Activated CD8-positive, alpha-beta memory T cell treated with anti-CD3 and anti-CD28 coated beads, Interleukin-2, amount 50 U/mL, for 4 hours (primary cell): Measurements from ENCODE around the gene SLC25A20.
A peak's percentile ranks its signal among the peaks of the same experiment; 100 is the strongest.

Source experiments
- DNase-seq: peaks from one replicate; pipeline ENCODE4 v3.0.0-alpha.2; 2020

Gene SLC25A20

DNA sequence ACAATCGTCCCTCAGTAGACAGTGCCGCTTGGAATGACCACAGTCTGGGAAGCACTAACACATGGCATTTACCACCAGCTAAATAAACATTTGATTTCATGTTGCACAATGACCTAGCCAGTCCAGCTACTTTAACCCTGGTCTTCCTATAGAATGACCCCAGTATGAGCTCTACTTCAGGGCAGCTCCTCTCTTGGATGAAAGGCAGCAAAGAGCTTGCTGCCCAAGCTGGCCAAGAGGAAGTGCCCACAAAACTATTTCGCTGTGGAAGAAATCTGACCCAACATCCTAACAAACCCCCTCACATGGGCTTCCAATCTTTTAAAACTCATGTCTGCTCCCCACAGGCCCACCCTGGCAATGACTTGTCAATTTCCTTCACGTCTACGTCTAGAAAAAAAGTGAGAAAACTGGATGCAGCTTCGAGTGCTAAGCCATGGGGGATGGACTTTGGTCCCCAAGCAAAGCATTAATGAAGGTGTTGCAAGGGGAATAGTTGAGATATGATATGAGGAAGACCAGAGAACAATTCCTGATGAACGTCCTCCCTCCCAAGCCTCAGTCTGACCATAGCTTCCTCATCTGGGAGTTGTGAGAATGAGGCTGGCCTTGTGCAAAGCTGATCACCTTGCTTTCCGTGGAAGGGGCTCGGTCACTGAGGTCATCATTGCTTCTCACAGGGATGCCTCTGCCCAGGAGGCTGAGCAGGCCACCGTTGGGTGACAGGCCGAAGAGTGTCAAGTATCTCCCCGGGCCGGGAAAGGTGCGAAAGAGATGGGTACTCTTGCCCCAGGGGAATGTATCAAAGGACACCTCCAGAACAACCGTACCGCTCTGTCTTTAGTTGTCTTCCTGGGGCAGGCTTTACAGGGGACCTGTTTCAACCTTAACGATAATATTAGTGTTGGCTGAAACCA is 964 bp downstream of the SLC25A20 start:
- DNase-seq: no peak

DNA sequence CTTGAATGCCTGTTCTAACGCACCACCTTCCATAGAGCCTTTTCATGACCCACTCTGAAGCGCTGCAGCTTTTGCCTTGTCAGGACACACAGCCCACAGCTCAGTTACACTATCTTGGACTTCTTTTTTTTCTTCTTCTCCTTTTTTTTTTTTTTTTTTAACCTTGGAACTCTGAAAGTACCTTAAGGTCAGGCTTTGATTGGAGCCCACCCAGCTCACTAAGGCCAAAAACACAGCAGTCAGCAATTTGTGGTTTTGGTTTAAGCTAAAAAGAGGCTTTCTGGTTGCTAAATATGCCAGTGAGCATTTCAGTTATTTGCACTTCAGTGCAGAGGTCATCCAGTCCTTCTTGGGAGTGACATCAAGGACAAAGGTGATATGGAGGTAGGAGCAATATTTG is 1.7 kb downstream of the SLC25A20 start:
- DNase-seq: no peak

DNA sequence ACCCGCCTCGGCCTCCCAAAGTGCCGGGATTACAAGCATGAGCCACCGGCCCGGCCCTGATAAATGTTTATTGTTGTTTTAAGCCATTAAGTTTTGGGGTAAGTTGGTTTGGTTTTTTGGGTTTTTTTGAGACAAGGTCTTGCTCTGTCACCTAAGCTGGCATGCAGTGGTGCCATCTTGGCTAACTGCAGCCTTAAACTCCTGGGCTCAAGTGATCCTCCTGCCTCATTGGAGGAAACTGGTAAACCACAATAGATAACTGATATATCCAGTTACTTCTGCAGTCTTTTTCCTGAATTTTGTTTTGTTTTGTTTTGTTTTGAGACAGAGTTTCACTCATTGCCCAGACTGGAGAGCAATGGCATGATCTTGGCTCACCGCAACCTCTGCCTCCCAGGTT is 4.2 kb downstream of the SLC25A20 start:
- no peak for DNase-seq

DNA sequence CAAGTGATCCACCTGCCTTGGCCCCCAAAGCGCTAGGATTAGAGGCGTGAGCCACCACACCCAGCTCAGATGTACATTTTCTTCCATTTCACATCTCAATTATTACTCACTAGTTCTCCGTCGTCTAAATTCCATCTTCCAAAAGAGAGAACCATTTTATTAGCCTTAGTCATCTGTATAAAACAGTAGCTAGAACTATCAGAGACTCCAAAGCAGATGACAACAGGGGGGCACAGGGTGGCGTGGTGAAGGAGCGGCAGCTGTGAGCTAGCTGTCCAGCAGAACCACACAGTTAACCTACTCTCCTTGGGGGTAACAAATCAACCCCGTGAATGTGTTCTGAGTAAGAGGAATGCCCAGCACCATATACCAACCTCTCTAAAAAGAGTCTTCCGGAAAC is 7.1 kb downstream of the SLC25A20 start:
- DNase-seq: no peak

DNA sequence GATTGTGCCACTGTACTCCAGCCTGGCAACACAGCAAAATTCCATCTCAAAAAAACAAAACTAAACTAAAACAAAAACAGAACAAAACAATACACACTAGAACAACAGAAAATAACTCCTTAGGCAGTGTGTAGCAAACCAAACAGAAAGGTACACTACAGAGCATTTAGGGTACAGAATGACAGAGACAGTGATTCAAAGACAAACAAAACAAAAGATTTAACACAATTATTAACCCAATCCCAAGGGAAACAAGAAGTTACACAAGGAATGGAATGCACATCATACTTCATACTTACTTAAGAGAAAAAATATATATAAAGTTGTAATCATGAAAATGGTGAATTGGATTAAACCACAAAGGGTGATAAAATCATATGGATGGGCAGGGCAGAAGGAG is 12.9 kb downstream of the SLC25A20 start:
- no peak for DNase-seq

DNA sequence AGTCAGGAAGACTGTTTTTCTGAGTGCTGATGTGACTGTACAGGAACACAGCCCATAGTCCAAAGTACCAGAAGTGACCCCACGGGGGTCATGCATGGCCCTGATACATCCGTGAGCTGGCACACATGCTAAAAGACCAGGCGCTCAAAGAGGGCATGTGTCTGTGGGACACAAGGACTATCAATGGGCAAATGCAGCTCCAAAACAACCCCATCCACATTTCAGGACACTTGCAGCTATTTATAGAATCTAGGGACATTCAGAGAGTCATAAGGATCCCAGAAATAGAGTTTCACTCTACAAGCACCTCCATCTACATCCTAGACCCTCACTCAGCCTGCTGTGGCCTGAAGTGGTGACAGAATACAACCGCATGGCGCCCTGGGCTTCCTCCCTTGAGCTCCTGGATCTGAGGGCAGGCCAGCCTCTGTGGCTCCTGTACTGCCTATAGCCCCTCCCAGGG is 17.0 kb downstream of the SLC25A20 start:
- no peak for DNase-seq

DNA sequence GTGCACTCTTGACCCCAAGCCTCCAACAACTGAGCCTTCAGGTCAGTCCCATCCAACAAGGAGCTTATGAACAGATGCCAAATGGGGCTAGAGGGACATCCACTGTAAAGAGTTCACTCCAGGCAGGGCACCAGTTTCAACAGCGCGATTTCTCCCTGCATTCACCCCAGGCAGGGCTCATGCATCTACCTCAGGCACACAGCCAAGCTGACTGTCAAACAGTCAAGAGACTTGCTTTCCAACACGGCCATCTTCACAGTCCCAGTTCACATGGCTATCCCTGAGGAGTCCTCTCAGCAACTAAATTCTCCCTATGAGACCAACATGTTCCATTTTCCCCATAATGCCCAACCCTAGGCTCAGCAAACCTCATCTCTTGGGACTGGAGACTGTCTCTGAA is 17.7 kb downstream of the SLC25A20 start:
- DNase-seq: no peak

DNA sequence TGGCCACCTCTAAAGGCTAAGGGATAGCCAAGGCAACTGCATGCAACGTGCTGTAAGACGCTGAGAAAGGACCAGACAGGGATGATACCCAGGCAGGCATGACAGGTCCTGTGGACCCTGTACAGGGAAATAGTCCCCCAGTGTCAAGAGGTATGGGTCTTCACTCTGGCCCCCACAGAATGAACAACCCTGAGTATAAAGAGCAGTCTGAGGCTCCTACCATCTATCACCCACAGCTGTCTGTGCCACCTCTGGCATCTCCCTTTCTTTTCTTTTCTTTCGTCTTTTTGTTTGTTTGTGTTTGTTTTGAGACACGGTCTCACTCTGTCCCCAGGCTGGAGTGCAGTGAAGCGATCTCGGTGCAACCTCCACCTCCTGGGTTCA is 18.7 kb downstream of the SLC25A20 start:
- DNase-seq: no peak

DNA sequence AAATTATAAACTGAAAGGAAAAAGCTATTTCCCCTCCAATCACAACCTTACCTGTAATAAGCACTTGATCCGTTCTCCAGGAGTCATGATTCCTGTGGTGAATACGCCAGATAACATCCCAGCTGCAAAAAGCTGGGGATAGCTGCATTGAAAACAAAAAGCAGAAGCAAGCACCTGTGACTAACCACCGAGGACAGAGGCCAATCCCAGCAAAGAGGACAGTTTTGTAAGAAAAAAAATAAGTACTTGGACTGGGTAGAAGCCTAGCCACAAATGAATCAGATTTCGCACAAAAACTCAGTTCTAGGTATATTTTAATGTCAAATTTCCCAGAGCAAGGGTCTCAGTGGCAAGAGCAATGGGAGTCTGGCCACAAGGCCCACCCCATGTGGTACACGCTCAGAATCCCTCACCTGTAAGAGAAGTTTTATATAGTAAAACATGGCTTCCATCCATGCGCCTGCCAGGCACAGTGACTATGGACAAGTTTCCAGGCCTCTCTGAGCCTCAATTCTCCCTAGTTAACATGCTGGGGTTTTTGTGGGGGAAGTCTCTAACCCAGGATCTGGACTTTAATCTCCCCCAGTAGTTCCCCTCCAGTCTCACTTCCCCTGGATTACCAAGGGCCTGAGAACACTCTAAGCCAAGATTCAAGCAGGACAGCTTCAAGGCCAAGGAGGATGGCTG is 19.2 kb downstream of the SLC25A20 start:
- no peak for DNase-seq

DNA sequence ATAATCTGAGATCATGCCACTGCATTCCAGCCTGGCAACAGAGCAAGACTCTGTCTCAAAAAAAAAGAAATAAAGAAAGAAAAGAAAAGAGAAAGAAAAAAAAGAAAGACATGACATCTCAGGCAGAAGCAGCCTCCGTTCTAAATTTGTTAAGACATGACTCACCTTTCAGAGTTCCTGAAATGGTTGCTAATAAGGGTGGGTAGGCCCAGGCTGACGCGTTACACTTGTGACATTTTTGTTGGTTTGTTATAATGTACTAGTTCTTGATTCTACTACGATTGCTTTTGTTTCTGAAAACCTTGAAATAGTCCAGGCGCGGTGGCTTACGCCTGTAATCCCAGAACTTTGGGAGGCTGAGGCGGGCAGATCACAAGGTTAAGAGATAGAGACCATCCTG is 21.0 kb downstream of the SLC25A20 start:
- no peak for DNase-seq

DNA sequence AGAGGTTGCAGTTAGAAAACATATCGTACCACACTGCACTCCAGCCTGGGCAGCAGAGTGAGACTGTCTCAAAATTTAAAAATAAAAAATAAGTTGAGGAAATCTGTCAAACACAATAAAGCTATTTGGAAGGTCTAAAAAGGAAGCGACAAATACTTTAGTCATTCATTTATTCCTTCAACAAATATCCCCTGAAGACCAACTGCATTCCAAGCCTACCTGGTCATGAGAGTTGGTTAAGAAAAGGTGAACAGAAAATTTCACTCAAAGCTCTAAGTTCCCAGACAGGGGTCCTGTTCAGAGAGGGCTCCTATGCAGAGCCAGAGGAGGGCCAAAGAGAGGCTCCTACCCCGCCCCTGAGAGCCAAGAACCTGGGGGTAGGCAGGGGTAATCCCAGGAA is 35.6 kb downstream of the SLC25A20 start:
- no peak for DNase-seq

DNA sequence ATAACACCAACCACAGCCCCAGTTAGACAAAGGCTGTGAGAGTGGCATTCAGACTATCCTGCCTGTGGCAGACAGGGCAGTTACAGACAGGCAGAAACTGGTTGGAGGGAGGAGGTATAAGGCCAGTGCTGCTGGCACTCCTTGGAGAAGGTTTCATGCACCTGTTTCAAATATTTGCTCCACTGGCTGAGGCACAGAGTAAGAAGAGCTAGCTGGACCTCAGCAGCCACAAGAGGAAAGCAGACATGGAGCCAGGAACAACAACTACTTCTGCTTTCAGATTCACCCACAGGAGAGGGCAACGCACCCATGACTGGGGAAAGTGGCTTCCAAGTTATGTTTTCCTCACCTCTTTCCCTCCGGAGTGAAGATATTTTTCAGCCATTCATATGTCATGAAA is 39.5 kb downstream of the SLC25A20 start:
- no peak for DNase-seq

DNA sequence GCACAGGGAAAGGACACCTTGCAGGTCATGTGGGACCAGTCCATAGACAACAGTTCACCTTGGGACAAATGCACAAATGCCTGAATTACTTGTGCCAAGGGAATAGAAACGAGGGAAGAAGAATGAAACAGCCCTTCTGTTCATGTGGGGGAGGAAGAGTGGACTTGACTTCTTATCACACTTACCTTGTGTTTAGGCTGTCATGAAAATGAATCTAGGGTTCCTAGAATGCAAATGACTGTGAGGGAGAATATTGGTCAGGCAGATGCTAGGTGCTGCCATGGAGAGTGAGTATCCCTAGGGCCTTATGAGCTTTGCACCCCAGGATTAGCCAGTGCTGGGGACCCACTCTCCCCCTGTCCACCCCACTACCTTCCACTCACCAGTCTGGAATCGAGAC is 40.0 kb downstream of the SLC25A20 start:
- DNase-seq: no peak

DNA sequence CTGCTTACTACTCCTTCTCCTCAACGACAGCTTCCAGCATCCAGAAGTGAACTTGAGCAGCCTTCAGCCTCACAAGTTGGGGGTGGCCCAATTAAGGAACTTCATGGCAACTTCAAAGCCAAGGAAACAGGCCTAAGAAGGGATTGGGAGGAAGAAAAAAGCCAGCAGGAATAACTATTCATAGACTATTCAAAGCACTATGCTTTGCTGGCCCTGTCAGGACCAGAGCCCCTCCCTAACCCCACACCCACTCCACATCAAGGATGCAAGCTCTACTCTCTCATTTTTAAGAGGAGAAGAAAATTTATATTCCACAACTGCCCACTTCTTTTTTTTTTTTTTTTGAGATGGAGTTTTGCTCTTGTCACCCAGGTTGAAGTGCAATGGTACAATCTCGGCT is 41.0 kb downstream of the SLC25A20 start:
- DNase-seq: no peak

DNA sequence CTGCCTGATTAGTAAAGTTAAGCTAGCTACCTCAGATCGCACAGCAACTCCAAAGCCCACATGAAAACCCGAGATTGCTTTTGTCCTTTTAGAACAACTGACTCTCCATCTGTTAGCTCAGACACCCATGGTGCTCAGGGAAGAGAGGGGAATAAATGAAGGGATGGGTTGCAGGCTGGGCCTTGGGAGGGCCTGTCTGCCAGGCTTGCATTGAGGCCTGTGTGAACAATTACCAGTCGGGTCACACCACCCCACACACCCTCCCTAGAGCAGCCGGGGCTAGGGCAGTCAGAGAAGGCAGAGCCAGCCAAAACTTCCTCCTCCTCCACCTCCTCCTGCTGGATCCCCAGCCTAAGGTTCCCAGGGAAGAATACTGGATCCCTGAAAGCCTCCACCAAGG is 42.2 kb downstream of the SLC25A20 start:
- no peak for DNase-seq

DNA sequence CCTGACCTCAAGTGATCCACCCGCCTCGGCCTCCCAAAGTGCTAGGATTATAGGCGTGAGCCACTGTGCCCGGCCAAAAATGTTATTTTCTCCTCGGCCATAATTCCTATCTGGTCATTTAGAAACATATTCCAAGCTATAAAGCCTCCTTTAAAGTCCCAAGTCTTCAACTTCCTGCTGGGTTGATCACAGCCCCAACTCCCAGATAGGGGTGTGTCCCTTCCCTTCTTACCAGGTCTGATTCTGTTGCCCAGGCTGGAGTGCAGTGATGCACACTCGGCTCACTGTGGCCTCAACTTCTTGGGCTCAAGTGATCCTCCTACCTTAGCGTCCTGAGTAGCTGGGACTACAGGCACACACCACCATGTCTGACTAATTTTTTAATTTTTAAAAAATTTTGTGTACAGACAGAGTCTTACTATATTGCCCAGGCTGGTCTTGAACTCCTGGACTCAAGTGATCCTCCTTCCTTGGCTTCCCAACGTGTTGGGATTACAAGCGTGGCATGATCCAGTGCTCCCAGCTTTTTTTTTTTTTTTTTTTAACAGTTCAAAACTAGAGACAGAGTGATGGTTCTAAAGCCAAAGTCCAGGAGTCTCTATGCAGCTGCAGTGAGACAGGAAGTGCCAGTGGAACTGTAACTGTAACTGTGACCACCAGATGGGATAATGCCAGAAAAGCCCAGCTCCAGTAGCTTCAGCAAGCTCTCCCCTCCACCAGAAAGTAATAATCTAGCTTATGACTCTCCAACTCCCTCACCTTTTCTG is 42.8 kb downstream of the SLC25A20 start:
- no peak for DNase-seq

DNA sequence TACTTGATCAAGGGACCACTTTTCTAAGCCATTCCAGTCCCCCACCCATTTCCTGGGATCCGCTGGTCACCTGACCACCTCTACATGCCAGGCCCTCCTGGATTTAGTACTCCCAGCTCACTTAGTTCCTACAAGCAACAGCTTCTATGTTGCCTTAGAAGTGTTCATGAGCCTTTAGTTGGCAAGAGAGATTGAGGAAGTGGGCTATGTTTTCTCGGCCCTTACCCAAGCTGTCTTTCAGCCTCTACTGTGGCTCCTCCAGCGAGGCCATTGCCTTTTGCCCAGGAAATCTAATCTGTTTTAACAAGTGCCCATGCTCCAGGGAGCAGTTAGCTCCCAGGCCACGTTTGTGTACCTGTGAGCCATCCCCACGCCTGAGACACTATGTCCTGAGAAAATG is 46.5 kb downstream of the SLC25A20 start:
- no peak for DNase-seq

DNA sequence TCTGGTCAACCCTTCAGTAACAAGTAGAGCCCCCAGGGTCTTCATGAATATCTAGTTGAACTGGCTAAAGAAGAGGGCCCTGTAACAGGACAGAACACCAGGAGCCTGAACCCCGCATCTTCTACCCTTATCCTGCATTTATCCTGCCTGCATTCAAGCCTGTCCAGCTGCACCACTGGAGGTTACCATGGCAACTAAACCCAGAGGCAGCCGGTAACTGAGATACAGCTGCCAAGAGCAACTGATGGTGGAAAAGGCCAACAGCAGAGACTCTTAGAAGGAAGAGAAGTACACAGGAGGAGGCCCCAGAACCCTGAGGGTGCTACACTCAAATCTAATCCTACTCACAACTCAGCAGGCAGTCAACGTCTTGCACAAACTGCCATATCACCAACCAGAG is 47.3 kb downstream of the SLC25A20 start:
- DNase-seq: no peak

DNA sequence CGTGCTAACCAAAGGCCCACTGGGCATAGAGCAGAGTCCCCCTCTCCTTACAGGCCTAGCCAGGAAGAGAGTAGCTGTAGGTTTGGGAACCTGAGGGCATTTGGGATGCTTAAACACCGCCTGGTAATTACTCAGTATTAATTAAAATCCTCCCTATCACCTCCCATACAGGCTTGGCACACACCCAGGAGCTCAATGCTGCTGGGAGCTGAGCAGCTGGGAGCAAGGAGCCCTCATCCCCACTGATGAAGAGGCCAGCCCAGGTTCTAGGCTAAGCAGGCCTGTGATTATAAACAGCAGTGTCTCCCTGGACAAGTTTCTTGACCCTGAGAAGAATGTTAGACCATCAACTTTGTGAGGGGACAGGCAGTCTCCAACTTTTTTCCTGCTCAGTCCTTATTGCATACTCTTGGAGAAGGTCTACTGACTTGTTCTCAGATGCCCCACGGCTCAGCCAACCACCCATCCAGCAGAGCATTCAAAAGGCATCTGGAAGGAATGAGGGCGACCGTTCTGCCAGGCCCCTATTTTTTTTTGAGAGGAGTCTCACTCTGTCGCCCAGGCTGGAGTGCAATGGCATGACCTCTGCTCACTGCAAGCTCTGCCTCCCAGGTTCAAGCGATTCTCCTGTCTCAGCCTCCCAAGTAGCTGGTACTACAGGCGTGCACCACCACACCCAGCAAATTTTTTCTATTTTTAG is 49.7 kb downstream of the SLC25A20 start:
- no peak for DNase-seq

DNA sequence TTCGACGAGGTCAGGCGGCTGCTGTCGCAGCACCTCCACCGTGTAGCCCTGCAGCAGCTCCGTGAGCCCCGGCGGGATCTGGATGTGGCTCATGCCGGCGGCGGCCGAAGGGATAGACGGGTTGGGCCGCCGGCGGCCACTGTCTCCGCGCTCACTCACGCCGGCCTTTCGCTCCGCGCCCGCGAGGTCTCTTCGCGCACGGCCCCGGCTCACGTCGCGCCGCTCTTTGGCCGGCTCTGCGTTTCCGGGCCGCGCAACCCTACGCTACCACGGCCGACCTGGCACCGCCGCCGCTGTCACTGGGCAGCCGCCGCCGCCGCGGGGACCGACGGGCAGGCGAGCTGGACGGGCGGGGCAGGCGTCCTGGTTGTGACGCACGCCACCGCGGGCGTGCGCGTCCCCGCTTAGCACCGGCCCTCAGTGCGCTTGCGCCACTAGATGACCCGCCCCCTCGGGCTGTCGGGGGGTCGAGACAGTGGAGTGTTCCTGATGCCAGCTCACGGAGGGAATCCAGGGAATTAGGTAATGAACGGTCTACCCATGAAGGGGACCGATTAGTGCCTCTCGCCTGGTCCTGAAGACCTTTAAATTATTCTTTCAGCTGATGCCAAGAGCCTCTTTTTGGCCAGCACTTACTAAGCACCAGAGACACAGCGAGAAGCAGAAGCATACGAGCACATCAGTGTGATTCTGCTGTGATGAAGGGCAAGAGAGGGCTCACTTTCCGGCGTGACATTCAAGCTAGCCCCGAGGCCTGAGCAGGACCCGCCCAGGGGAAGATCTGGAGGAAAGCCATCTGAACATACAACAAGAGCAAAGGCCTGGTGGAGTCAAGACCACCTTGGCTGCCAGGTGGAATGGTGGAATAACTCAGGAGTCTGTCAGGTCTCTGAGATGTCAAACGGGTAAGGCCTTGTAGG is 50.9 kb downstream of the SLC25A20 start, which contains the start of gene PRKAR2A:
PRKAR2A (minus strand) TSS at position 371 of the 920 bp plus-strand sequence; CDS start at position 93, 278 bp downstream.
- peak; percentile 83 for DNase-seq

DNA sequence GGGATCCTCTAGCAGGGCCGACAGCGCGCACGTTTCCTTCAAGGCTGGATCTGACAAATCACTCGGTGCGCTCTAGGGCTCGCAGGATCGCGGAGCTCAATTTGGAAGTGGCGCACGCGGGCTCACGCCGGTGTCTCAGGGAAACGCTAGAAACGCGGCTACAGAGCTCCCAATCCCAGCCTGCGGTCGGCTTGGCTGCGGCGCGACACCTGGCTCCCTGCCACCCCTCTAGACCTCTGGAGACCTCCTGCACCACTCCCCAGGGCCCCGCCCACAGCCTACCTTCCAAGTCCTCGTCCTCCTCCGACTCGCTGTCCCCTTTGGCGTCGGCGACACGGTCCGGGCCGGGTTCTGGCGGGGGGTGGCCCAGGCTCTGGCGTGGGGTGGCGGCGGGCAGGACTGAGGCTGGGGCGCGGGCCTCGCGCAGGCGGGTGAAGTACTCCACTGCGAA is 51.6 kb downstream of the SLC25A20 start:
- peak; percentile 54 for DNase-seq

DNA sequence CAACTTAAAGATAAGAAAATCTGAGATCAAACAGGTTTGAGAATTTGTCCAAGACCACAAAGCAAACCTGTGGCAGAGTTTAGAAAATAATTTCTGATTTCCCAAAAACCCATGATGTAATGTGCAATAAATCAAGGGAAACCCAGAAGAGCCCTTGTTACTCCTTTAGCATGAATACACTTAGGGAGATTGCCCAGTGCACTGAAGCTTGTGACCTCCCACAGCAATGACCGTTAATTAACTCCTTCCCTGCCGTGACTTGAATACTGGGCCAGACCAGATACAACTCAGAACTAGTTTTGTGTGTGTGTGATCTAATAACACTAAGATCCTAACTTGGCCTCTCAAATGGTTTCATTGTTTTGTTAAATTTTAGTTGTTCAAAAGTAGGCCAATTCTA is 53.5 kb downstream of the SLC25A20 start:
- DNase-seq: no peak
